SIG-M5 treated with dmso at 0.1 percent for 504 hours (cell line): ENCODE results near the gene NRG3.

Source experiments
- DNase-seq: peaks from one replicate; lab custom pipeline; 2025; ENCODE audit not compliant: unreplicated experiment; lab: John Stamatoyannopoulos, UW

NRG3 gene

GRCh38 chr10:82552267-82552666 lies 677.3 kb downstream of the NRG3 start:
- no peak for DNase-seq

GRCh38 chr10:82554381-82554780 lies 679.4 kb downstream of the NRG3 start:
- no peak for DNase-seq

- no peak for DNase-seq
Measured at GRCh38 chr10:82558014-82558607, 683.1 kb downstream of the NRG3 start.

- no peak for DNase-seq
Measured at GRCh38 chr10:82564353-82565196, 689.6 kb downstream of the NRG3 start.

- no peak for DNase-seq
Measured at GRCh38 chr10:82565197-82565575, 690.2 kb downstream of the NRG3 start.

- no peak for DNase-seq
Measured at GRCh38 chr10:82572744-82573143, 697.8 kb downstream of the NRG3 start.

GRCh38 chr10:82574081-82574480 lies 699.1 kb downstream of the NRG3 start:
- DNase-seq: no peak

GRCh38 chr10:82575318-82575717 lies 700.3 kb downstream of the NRG3 start:
- DNase-seq: no peak

GRCh38 chr10:82576093-82576492 lies 701.1 kb downstream of the NRG3 start:
- no peak for DNase-seq

GRCh38 chr10:82581940-82582339 lies 706.9 kb downstream of the NRG3 start:
- DNase-seq: no peak

- no peak for DNase-seq
Measured at GRCh38 chr10:82591421-82591820, 716.4 kb downstream of the NRG3 start.

- DNase-seq: no peak
Measured at GRCh38 chr10:82597840-82598239, 722.8 kb downstream of the NRG3 start.

- no peak for DNase-seq
Measured at GRCh38 chr10:82609845-82610244, 734.9 kb downstream of the NRG3 start.

GRCh38 chr10:82618007-82618406 lies 743.0 kb downstream of the NRG3 start:
- DNase-seq: no peak

GRCh38 chr10:82621680-82622079 lies 746.7 kb downstream of the NRG3 start:
- no peak for DNase-seq

- no peak for DNase-seq
Measured at GRCh38 chr10:82622479-82622878, 747.5 kb downstream of the NRG3 start.

- no peak for DNase-seq
Measured at GRCh38 chr10:82625512-82626189, 750.7 kb downstream of the NRG3 start.

GRCh38 chr10:82628373-82628772 lies 753.4 kb downstream of the NRG3 start:
- DNase-seq: no peak

GRCh38 chr10:82643076-82643475 lies 768.1 kb downstream of the NRG3 start:
- no peak for DNase-seq

GRCh38 chr10:82643601-82644000 lies 768.6 kb downstream of the NRG3 start:
- no peak for DNase-seq

GRCh38 chr10:82645221-82645620 lies 770.2 kb downstream of the NRG3 start:
- DNase-seq: no peak
